ENCODE data around the gene FEV. TPM values are rescaled to one million over a fixed set of nuclear protein-coding genes. Genes with fewer than 3 reads are reported as not detected.
A peak's percentile ranks its signal among the peaks of the same experiment; 100 is the strongest.

FEV gene
- total and polyA plus RNA-seq, 2 experiments from 2014 or later = 0.58 to 0.70 TPM

DNA sequence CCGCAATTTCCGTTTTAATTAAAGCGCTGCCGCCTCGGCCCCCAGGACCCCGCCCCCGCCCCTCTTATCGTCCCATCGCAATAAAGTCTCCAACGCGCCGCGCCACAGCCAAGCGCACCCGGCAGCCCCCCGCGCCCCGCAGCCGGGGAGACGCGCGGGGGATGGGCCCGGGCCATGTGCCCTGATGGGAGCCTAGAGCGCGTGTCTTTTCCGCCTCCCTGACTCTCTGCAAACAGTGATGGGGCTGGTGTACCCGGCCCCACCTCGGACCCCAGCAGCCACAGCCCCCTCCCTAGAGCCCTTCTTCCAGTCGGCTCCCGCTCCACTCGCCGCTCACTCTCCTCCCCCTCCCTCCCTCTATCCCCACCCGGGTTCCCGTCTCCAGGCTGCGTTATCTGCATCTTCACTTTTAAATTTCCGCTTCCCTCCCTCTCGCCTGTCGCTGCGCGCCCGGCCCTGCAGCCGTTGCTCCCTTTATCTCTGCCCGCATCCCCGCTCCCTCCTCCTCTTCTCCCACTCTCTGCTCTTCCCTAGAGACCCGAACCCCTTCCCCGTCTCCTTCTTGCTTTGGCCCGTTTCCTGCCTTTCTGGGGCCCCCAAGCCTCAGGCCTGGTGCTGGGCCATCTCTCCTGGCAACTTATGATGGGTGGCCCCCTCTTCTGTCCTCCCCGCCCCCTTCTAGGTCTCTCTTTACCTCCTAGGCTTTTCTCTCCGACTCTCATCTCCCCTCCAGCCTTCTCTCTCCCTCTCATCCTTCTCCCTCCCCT is 524 bp upstream of the FEV start:
- Histone ChIP-seq H3K9me2 (replicated peaks; ENCODE audit: insufficient read depth) (no peaks in the 10 kb centered on the region), H3K4me3 (no peak overlapping the region), H3K27ac (no peak overlapping the region), H4K20me1 (ENCODE audit: insufficient read depth, poor library complexity, severe bottlenecking) (no peaks in the 10 kb centered on the region), H3K79me2 (no peaks in the 10 kb centered on the region), H3K27me3 (peaks cover 97% of the 10 kb centered on the region), H3K9me3 (ENCODE audit: low read depth) (no peaks in the 10 kb centered on the region), H3K4me1 (ENCODE audit: insufficient read depth) (peaks cover 13% of the 10 kb centered on the region), H2AFZ (no peak overlapping the region), H3K4me2 (peak overlapping the region; percentile 70), H3K36me3 (replicated peaks; ENCODE audit: insufficient read depth, low read depth) (no peaks in the 10 kb centered on the region)
- TF ChIP-seq EZH2 (IDR thresholded peaks at IDR 0.05; ENCODE audit: borderline replicate concordance) = peak; percentile 47
- no peak for TF ChIP-seq EZH2phosphoT487 (IDR thresholded peaks at IDR 0.05; ENCODE audit: low read depth, severe bottlenecking, unreplicated experiment)
- no peak for DNase-seq (ENCODE audit: low spot score)
- 5% methylated on average over 14 of the region's 49 CpGs for WGBS (ENCODE audit: low lambda C conversion rate, missing lambda C conversion rate)

DNA sequence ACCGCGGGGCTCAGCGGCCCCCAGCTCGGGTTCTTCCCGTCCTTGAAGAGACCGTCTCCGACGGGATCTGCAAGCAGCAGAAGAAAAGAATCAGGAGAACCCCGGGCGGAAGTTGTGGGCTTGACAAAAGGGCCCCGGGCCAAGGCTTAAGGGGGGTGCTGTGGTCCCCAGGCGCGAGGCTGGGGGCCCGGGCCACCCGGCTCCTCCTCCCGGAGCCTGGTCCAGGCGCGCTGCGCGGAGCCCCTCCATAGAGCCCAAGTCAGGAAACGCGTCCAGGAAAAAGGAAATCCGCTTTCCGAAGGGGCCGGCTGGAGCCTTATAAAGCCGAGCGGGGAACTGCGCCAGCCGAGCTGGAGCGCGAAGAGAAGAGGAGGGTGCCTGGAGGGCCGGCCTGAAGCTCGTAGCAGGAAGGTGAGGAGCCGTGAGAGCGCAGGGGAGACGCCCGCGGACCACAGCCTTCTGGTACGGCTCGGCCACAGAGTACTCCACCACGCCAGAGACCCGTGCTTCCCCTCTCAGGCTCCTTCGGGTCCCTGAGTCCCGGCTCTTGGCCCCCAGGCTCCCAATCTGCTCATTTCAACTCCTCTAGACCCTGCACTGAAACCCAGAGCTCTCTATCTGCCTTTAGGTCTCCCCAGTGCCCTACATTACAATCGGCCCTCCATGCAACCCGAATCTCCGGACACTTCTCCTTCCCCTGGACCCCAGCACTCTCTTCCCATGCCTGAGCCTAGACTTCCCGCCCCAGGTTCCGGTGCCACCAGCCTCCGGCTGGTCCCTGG is 554 bp downstream of the FEV start:
- peaks cover 92% of the 10 kb centered on the region for H3K27me3 ChIP-seq
- H4K20me1 ChIP-seq (ENCODE audit: insufficient read depth, poor library complexity, severe bottlenecking) = no peaks in the 10 kb centered on the region
- H3K4me3 ChIP-seq = no peak overlapping the region
- WGBS (ENCODE audit: low lambda C conversion rate, missing lambda C conversion rate) = 2% methylated on average over 50 of the region's 50 CpGs
- TF ChIP-seq, protein P1, sequence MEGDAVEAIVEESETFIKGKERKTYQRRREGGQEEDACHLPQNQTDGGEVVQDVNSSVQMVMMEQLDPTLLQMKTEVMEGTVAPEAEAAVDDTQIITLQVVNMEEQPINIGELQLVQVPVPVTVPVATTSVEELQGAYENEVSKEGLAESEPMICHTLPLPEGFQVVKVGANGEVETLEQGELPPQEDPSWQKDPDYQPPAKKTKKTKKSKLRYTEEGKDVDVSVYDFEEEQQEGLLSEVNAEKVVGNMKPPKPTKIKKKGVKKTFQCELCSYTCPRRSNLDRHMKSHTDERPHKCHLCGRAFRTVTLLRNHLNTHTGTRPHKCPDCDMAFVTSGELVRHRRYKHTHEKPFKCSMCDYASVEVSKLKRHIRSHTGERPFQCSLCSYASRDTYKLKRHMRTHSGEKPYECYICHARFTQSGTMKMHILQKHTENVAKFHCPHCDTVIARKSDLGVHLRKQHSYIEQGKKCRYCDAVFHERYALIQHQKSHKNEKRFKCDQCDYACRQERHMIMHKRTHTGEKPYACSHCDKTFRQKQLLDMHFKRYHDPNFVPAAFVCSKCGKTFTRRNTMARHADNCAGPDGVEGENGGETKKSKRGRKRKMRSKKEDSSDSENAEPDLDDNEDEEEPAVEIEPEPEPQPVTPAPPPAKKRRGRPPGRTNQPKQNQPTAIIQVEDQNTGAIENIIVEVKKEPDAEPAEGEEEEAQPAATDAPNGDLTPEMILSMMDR (IDR thresholded peaks at IDR 0.05; ENCODE audit: poor library complexity) = no peak
- TF ChIP-seq EZH2 (IDR thresholded peaks at IDR 0.05; ENCODE audit: borderline replicate concordance) (peak; percentile 63), EZH2phosphoT487 (IDR thresholded peaks at IDR 0.05; ENCODE audit: low read depth, severe bottlenecking, unreplicated experiment) (peak; percentile 89)
- no peaks in the 10 kb centered on the region for H3K36me3 ChIP-seq (replicated peaks; ENCODE audit: insufficient read depth, low read depth)
- H3K4me1 ChIP-seq (ENCODE audit: insufficient read depth) = peaks cover 13% of the 10 kb centered on the region
- H3K9me2 ChIP-seq (replicated peaks; ENCODE audit: insufficient read depth) = no peaks in the 10 kb centered on the region
- no peaks in the 10 kb centered on the region for H3K79me2 ChIP-seq
- peak; percentile 54 for DNase-seq (ENCODE audit: low spot score)
- no peaks in the 10 kb centered on the region for H3K9me3 ChIP-seq (ENCODE audit: low read depth)
- H3K4me2 ChIP-seq = peak overlapping the region; percentile 70
- H2AFZ ChIP-seq = peak overlapping the region; percentile 26
- no peak overlapping the region for H3K27ac ChIP-seq

DNA sequence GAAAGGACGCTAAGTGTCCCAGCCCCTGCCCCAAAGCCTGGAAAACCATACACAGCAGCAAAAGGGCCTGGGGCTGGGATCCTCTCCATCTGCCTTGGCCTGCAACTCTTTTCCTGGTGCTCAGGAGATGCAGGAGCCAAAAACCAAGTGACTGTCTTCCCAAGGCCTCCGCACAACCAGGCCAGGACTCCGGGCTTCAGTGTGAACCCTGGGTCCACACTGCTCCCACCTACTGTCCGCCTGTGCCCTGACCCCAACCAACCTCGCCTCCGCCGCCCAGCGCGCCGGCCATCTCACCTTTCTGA is 1.1 kb downstream of the FEV start:
- TF ChIP-seq EZH2phosphoT487 (IDR thresholded peaks at IDR 0.05; ENCODE audit: low read depth, severe bottlenecking, unreplicated experiment) = no peak
- TF ChIP-seq, protein P1 (IDR thresholded peaks at IDR 0.05; ENCODE audit: poor library complexity) = no peak
- TF ChIP-seq EZH2 (IDR thresholded peaks at IDR 0.05; ENCODE audit: borderline replicate concordance) = no peak
- Histone ChIP-seq H3K27me3 (peaks cover 89% of the 10 kb centered on the region), H3K9me3 (ENCODE audit: low read depth) (no peaks in the 10 kb centered on the region), H3K4me3 (no peak overlapping the region), H2AFZ (no peak overlapping the region), H3K79me2 (no peaks in the 10 kb centered on the region), H3K9me2 (replicated peaks; ENCODE audit: insufficient read depth) (no peaks in the 10 kb centered on the region), H3K4me1 (ENCODE audit: insufficient read depth) (peaks cover 13% of the 10 kb centered on the region), H4K20me1 (ENCODE audit: insufficient read depth, poor library complexity, severe bottlenecking) (no peaks in the 10 kb centered on the region), H3K27ac (no peak overlapping the region), H3K36me3 (replicated peaks; ENCODE audit: insufficient read depth, low read depth) (no peaks in the 10 kb centered on the region), H3K4me2 (peak overlapping the region; percentile 70)
- WGBS (ENCODE audit: low lambda C conversion rate, missing lambda C conversion rate) = 10% methylated on average over 10 of the region's 10 CpGs
- DNase-seq (ENCODE audit: low spot score) = no peak

All from hepatocyte (in vitro differentiated cells).